HepG2 (cell line): ENCODE measurements around the gene SESN3. TPM values are rescaled to one million over a fixed set of nuclear protein-coding genes. Genes with fewer than 3 reads are reported as not detected.

Experiments used
- GATAD1 ChIP-seq: IDR thresholded peaks from 2 replicates; pipeline ENCODE4 v1.6.1; 2016; ENCODE audit warnings: missing genetic modification reagents, missing compliant biosample characterization
- HDAC6 ChIP-seq: fragments of 200-600 bp; sonication (generic); IDR thresholded peaks from 2 replicates; pipeline ENCODE4 v1.7.0; 2017; ENCODE audit warnings: mild to moderate bottlenecking, antibody characterized with exemption, low read length, low read depth
- KAT8 ChIP-seq: IDR thresholded peaks from 2 replicates; pipeline ENCODE4 v1.6.1; 2016; ENCODE audit warnings: missing genetic modification reagents, missing compliant biosample characterization
- POGZ ChIP-seq: sonication (generic); formaldehyde crosslinking; IDR thresholded peaks from 2 replicates; pipeline ENCODE4 v1.4.0; 2020; ENCODE audit warnings: mild to moderate bottlenecking, missing genetic modification reagents
- SMARCE1 ChIP-seq: fragments of 450-650 bp; IDR thresholded peaks from 2 replicates; pipeline ENCODE4 v1.6.1; 2017; ENCODE audit warnings: borderline replicate concordance
- XRCC5 ChIP-seq: fragments of 200-400 bp; formaldehyde crosslinking; optimal IDR thresholded peaks from 2 replicates; pipeline ENCODE3; 2017; ENCODE audit warnings: mild to moderate bottlenecking, low read length
- ZBTB3 ChIP-seq: sonication (generic); formaldehyde crosslinking; IDR thresholded peaks from 2 replicates; pipeline ENCODE4 v1.4.0; 2020; ENCODE audit warnings: low read depth, mild to moderate bottlenecking, moderate library complexity, missing genetic modification reagents, borderline replicate concordance
- ZNF264 ChIP-seq: sonication (generic); formaldehyde crosslinking; IDR thresholded peaks from 2 replicates; pipeline ENCODE4 v1.4.0; 2020; ENCODE audit warnings: missing genetic modification reagents
- ZNF484 ChIP-seq: sonication (generic); formaldehyde crosslinking; IDR thresholded peaks from 2 replicates; pipeline ENCODE4 v1.5.1; 2020; ENCODE audit warnings: mild to moderate bottlenecking, low read depth, missing genetic modification reagents, borderline replicate concordance
- polyA plus RNA-seq, 8 experiments: library from polyadenylated mRNA; depleted of rRNA in 3 of 8; stranded (reverse) in 7 of 8; unstranded in 1 of 8; fragments of >200 nt; fragmentation: Illumina TruSeq in 4 of 8; extraction: Trizol in 4 of 8; gene quantifications; 2 replicates each; pipeline versions ENCODE4 v1.2.1 to v1.2.3, GENCODE V29; 2011 to 2016; ENCODE audit warnings: low read depth in 4 of 8, missing spikeins in 1 of 8, mixed read lengths in 1 of 8; ENCODE audit not compliant: insufficient read depth in 1 of 8
- total RNA-seq, 5 experiments: library from RNA; depleted of rRNA; stranded (reverse); fragments of >200 nt; fragmentation: Illumina TruSeq; extraction: Trizol; gene quantifications; 2 replicates each; pipeline ENCODE4 v1.2.3, GENCODE V29; 2016; ENCODE audit warnings: low read depth in 1 of 5
- TF ChIP-seq, protein P1 (sequence below): IDR thresholded peaks from 2 replicates; pipeline ENCODE4 v1.6.1; 2016; ENCODE audit warnings: mild to moderate bottlenecking, missing biosample characterization, missing genetic modification reagents
- TF ChIP-seq, protein P2 (sequence below): sonication (generic); formaldehyde crosslinking; IDR thresholded peaks from 2 replicates; pipeline ENCODE4 v1.4.0; 2020; ENCODE audit warnings: mild to moderate bottlenecking, missing genetic modification reagents
- TF ChIP-seq, protein P3 (sequence below): sonication (generic); formaldehyde crosslinking; IDR thresholded peaks from 2 replicates; pipeline ENCODE4 v1.5.0; 2020; ENCODE audit warnings: mild to moderate bottlenecking, missing genetic modification reagents
- TF ChIP-seq, protein P4 (sequence below): sonication (generic); formaldehyde crosslinking; conservative IDR thresholded peaks from 2 replicates; pipeline ENCODE4 v1.4.0; 2020; ENCODE audit warnings: mild to moderate bottlenecking, missing genetic modification reagents, moderate library complexity
- TF ChIP-seq, protein P5 (sequence below): sonication (generic); formaldehyde crosslinking; IDR thresholded peaks from 2 replicates; pipeline ENCODE4 v1.4.0; 2020; ENCODE audit warnings: missing genetic modification reagents, borderline replicate concordance

Gene SESN3
- total and polyA plus RNA-seq, 2 of the 13 experiments (the other 11 are each of a cell fraction or from before 2014, with no cell fraction given): 0.53 to 0.86 TPM

DNA sequence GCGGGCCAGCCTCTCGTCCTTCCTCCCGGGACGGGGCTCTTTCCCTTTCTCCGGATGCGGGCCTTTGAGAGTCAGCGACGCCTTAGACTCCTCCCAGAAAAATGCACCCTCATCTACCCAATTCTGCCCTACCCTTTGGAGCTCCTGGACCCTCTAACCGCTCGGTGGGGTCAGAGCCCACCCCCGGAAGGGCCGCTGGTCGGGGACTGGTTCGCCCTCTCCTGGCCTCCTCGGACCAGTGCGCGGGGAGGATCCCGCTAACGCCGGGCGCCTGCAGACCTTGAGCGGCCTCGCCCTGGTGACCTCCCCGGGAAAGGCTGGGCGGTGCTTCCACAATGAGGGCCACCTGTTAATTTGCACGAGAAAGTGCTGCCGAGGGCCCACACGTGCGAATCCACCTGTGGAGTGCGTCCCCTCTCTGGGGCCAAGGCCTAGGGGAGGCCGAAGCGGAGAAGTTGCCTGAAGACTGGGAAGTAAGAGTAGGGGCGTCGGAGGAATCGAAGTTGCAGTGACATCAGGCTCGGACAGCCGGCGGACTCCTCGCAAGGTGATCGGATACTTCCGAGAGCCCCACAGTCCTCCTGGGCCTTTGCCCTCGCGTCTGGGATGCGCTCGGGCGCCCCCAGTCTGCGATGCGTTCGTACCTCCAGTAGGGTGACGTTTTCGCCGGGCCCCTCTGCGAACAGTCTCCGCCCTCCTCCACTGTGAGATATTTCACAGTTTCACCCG lies 79.9 kb downstream of the SESN3 start (continued):
- TF ChIP-seq, protein P1, sequence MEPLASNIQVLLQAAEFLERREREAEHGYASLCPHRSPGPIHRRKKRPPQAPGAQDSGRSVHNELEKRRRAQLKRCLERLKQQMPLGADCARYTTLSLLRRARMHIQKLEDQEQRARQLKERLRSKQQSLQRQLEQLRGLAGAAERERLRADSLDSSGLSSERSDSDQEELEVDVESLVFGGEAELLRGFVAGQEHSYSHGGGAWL: no peak
- TF ChIP-seq XRCC5: no peak
- TF ChIP-seq GATAD1 (CRISPR knock-in tag): 0 out of 2 replicates have a peak, but pooled peaks have one; percentile 20
- TF ChIP-seq, protein P2, sequence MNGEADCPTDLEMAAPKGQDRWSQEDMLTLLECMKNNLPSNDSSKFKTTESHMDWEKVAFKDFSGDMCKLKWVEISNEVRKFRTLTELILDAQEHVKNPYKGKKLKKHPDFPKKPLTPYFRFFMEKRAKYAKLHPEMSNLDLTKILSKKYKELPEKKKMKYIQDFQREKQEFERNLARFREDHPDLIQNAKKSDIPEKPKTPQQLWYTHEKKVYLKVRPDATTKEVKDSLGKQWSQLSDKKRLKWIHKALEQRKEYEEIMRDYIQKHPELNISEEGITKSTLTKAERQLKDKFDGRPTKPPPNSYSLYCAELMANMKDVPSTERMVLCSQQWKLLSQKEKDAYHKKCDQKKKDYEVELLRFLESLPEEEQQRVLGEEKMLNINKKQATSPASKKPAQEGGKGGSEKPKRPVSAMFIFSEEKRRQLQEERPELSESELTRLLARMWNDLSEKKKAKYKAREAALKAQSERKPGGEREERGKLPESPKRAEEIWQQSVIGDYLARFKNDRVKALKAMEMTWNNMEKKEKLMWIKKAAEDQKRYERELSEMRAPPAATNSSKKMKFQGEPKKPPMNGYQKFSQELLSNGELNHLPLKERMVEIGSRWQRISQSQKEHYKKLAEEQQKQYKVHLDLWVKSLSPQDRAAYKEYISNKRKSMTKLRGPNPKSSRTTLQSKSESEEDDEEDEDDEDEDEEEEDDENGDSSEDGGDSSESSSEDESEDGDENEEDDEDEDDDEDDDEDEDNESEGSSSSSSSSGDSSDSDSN (CRISPR knock-in tag): no peak
- TF ChIP-seq KAT8 (CRISPR knock-in tag): 0 out of 2 replicates have a peak, but pooled peaks have one; percentile 31
- TF ChIP-seq SMARCE1: no peak
- no peak for TF ChIP-seq POGZ (CRISPR knock-in tag)
- TF ChIP-seq, protein P3, sequence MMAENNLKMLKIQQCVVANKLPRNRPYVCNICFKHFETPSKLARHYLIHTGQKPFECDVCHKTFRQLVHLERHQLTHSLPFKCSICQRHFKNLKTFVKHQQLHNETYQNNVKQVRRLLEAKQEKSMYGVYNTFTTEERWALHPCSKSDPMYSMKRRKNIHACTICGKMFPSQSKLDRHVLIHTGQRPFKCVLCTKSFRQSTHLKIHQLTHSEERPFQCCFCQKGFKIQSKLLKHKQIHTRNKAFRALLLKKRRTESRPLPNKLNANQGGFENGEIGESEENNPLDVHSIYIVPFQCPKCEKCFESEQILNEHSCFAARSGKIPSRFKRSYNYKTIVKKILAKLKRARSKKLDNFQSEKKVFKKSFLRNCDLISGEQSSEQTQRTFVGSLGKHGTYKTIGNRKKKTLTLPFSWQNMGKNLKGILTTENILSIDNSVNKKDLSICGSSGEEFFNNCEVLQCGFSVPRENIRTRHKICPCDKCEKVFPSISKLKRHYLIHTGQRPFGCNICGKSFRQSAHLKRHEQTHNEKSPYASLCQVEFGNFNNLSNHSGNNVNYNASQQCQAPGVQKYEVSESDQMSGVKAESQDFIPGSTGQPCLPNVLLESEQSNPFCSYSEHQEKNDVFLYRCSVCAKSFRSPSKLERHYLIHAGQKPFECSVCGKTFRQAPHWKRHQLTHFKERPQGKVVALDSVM (CRISPR knock-in tag): no peak
- peak; percentile 19; the same call in 1 of the 2 replicates for TF ChIP-seq ZBTB3
- TF ChIP-seq, protein P4, sequence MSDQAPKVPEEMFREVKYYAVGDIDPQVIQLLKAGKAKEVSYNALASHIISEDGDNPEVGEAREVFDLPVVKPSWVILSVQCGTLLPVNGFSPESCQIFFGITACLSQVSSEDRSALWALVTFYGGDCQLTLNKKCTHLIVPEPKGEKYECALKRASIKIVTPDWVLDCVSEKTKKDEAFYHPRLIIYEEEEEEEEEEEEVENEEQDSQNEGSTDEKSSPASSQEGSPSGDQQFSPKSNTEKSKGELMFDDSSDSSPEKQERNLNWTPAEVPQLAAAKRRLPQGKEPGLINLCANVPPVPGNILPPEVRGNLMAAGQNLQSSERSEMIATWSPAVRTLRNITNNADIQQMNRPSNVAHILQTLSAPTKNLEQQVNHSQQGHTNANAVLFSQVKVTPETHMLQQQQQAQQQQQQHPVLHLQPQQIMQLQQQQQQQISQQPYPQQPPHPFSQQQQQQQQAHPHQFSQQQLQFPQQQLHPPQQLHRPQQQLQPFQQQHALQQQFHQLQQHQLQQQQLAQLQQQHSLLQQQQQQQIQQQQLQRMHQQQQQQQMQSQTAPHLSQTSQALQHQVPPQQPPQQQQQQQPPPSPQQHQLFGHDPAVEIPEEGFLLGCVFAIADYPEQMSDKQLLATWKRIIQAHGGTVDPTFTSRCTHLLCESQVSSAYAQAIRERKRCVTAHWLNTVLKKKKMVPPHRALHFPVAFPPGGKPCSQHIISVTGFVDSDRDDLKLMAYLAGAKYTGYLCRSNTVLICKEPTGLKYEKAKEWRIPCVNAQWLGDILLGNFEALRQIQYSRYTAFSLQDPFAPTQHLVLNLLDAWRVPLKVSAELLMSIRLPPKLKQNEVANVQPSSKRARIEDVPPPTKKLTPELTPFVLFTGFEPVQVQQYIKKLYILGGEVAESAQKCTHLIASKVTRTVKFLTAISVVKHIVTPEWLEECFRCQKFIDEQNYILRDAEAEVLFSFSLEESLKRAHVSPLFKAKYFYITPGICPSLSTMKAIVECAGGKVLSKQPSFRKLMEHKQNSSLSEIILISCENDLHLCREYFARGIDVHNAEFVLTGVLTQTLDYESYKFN (CRISPR knock-in tag): no peak
- TF ChIP-seq HDAC6: no peak
- TF ChIP-seq ZNF264: no peak
- no peak for TF ChIP-seq ZNF484 (CRISPR knock-in tag)
- TF ChIP-seq, protein P5, sequence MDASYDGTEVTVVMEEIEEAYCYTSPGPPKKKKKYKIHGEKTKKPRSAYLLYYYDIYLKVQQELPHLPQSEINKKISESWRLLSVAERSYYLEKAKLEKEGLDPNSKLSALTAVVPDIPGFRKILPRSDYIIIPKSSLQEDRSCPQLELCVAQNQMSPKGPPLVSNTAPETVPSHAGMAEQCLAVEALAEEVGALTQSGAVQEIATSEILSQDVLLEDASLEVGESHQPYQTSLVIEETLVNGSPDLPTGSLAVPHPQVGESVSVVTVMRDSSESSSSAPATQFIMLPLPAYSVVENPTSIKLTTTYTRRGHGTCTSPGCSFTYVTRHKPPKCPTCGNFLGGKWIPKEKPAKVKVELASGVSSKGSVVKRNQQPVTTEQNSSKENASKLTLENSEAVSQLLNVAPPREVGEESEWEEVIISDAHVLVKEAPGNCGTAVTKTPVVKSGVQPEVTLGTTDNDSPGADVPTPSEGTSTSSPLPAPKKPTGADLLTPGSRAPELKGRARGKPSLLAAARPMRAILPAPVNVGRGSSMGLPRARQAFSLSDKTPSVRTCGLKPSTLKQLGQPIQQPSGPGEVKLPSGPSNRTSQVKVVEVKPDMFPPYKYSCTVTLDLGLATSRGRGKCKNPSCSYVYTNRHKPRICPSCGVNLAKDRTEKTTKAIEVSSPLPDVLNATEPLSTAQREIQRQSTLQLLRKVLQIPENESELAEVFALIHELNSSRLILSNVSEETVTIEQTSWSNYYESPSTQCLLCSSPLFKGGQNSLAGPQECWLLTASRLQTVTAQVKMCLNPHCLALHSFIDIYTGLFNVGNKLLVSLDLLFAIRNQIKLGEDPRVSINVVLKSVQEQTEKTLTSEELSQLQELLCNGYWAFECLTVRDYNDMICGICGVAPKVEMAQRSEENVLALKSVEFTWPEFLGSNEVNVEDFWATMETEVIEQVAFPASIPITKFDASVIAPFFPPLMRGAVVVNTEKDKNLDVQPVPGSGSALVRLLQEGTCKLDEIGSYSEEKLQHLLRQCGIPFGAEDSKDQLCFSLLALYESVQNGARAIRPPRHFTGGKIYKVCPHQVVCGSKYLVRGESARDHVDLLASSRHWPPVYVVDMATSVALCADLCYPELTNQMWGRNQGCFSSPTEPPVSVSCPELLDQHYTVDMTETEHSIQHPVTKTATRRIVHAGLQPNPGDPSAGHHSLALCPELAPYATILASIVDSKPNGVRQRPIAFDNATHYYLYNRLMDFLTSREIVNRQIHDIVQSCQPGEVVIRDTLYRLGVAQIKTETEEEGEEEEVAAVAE (CRISPR knock-in tag): no peak
